ENCODE data around the gene HIC1. TPM values are rescaled to one million over a fixed set of nuclear protein-coding genes. Genes with fewer than 3 reads are reported as not detected.

The HIC1 gene
- polyA plus RNA-seq, 3 donors: 0.13 to 14.2 (median 0.30) TPM

DNA sequence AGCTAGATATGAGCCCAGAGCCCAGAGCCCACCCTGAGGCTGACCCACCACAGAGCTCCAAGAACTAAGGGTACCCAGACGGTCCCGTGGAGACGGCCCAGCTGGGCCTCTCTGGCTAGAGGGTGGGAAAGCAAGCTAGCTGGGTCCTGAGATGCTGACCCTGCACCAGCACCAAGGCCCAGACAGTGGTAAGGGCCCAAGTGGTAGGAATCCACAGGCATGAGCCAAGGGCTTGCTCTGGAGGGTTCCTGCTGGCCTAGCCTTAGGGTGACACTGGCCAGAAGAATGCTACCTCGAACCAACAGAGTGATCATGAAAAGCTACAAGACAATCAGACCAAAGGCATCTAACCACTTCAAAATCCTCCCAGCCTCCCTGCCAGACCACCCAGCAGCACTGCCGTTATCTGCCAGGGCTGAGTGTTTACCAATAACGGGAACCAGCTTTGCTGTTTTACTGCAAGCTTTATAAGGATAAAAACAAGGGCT is 13.2 kb downstream of the HIC1 start:
- TF ChIP-seq, protein P1, sequence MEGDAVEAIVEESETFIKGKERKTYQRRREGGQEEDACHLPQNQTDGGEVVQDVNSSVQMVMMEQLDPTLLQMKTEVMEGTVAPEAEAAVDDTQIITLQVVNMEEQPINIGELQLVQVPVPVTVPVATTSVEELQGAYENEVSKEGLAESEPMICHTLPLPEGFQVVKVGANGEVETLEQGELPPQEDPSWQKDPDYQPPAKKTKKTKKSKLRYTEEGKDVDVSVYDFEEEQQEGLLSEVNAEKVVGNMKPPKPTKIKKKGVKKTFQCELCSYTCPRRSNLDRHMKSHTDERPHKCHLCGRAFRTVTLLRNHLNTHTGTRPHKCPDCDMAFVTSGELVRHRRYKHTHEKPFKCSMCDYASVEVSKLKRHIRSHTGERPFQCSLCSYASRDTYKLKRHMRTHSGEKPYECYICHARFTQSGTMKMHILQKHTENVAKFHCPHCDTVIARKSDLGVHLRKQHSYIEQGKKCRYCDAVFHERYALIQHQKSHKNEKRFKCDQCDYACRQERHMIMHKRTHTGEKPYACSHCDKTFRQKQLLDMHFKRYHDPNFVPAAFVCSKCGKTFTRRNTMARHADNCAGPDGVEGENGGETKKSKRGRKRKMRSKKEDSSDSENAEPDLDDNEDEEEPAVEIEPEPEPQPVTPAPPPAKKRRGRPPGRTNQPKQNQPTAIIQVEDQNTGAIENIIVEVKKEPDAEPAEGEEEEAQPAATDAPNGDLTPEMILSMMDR (IDR thresholded peaks at IDR 0.05): no peak
- peaks cover 0 to 6% (median 2%) of the 10 kb centered on the region in 3 donors for H3K27me3 Mint-ChIP-seq (ENCODE audit: low read depth in 3 of 3)
- Histone ChIP-seq H3K9ac (ENCODE audit: insufficient read depth, low read length, poor library complexity, severe bottlenecking) (no peak overlapping the region), H3K9me3 (replicated peaks in 1 of 2; ENCODE audit: control insufficient read depth in 1 of 2, insufficient read depth in 1 of 2, low read length in 2 of 2) (no peaks in the 10 kb centered on the region), H3K79me2 (ENCODE audit: insufficient read depth, low read length) (no peaks in the 10 kb centered on the region), H3K4me1 (ENCODE audit: control insufficient read depth in 1 of 2, insufficient read depth in 2 of 2, low read length in 2 of 2) (peaks cover 15 to 26% of the 10 kb centered on the region in 2 donors), H3K36me3 (replicated peaks in 1 of 2; ENCODE audit: control insufficient read depth in 1 of 2, insufficient read depth in 2 of 2, low read length in 2 of 2) (peaks cover 13 to 57% of the 10 kb centered on the region in 2 donors), H3K4me3 (replicated peaks in 1 of 3; ENCODE audit: low read depth in 2 of 3, low read length in 3 of 3) (no peak overlapping the region), H3K27ac (ENCODE audit: low read depth in 1 of 2, low read length in 2 of 2) (no peak overlapping the region), H2AFZ (ENCODE audit: insufficient read depth, low read depth, low read length, poor library complexity, severe bottlenecking) (no peak overlapping the region), H4K20me1 (ENCODE audit: insufficient read depth, low read length) (no peaks in the 10 kb centered on the region), H3K4me2 (replicated peaks; ENCODE audit: extremely low read depth, low read length, poor library complexity, severe bottlenecking) (no peak overlapping the region), H3K27me3 (ENCODE audit: control insufficient read depth in 2 of 2, insufficient read depth in 2 of 2, low read length in 2 of 2) (no peaks in the 10 kb centered on the region)
- H3K9me3 Mint-ChIP-seq: peaks cover 0 to 4% (median 0%) of the 10 kb centered on the region in 7 donors
- peaks cover 82 to 84% of the 10 kb centered on the region in 2 donors for H3K36me3 Mint-ChIP-seq
- H3K27ac Mint-ChIP-seq: no peak overlapping the region
- no peak for DNase-seq
- WGBS (ENCODE audit: insufficient coverage): 100% methylated on average over 6 of the region's 6 CpGs
- H3K4me1 Mint-ChIP-seq: peaks cover 42% of the 10 kb centered on the region
- no peak overlapping the region for H3K4me3 Mint-ChIP-seq
- intact Hi-C loops (cut with micrococcal nuclease): no loop called here

DNA sequence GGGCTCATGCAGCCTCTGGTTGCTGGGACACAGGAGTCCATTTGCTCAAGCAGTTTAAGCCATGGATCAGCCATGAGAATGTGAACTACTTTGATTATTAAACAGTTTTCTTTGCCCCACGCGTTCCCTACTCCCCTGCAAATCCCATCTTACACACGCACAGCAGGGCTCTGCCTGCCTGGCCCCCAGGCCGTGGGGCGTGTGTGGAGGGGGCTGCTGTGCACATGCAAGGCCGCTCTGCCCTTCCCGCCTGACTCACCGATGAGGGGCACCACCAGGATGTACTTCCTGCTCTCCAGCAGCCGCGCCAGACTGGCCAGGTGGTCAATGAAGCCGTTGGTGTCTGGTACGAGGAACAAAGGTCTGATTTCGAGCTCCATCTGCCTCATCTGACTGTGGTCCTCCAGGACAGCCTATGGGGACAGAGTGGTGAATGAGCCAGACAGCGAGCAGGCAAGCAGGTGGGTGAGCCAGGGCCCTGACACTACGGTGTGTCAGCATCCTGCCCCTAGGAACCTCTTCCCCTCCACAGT is 13.7 kb downstream of the HIC1 start:
- Histone ChIP-seq H2AFZ (ENCODE audit: insufficient read depth, low read depth, low read length, poor library complexity, severe bottlenecking) (no peak overlapping the region), H3K9ac (ENCODE audit: insufficient read depth, low read length, poor library complexity, severe bottlenecking) (no peak overlapping the region), H4K20me1 (ENCODE audit: insufficient read depth, low read length) (no peaks in the 10 kb centered on the region), H3K36me3 (replicated peaks in 1 of 2; ENCODE audit: control insufficient read depth in 1 of 2, insufficient read depth in 2 of 2, low read length in 2 of 2) (peaks cover 13 to 52% of the 10 kb centered on the region in 2 donors), H3K4me2 (replicated peaks; ENCODE audit: extremely low read depth, low read length, poor library complexity, severe bottlenecking) (no peak overlapping the region), H3K4me3 (replicated peaks in 1 of 3; ENCODE audit: low read depth in 2 of 3, low read length in 3 of 3) (no peak overlapping the region), H3K79me2 (ENCODE audit: insufficient read depth, low read length) (no peaks in the 10 kb centered on the region), H3K27ac (ENCODE audit: low read depth in 1 of 2, low read length in 2 of 2) (no peak overlapping the region), H3K9me3 (replicated peaks in 1 of 2; ENCODE audit: control insufficient read depth in 1 of 2, insufficient read depth in 1 of 2, low read length in 2 of 2) (no peaks in the 10 kb centered on the region), H3K27me3 (ENCODE audit: control insufficient read depth in 2 of 2, insufficient read depth in 2 of 2, low read length in 2 of 2) (no peaks in the 10 kb centered on the region), H3K4me1 (ENCODE audit: control insufficient read depth in 1 of 2, insufficient read depth in 2 of 2, low read length in 2 of 2) (peaks cover 15 to 26% of the 10 kb centered on the region in 2 donors)
- H3K36me3 Mint-ChIP-seq: peaks cover 77 to 80% of the 10 kb centered on the region in 2 donors
- intact Hi-C loops (cut with micrococcal nuclease): no loop called here
- no peak overlapping the region for H3K4me3 Mint-ChIP-seq
- peaks cover 42% of the 10 kb centered on the region for H3K4me1 Mint-ChIP-seq
- no peak for DNase-seq
- H3K27me3 Mint-ChIP-seq (ENCODE audit: low read depth in 3 of 3): peaks cover 0 to 6% (median 2%) of the 10 kb centered on the region in 3 donors
- TF ChIP-seq, protein P1 (IDR thresholded peaks at IDR 0.05): no peak
- H3K9me3 Mint-ChIP-seq: peaks cover 0 to 4% (median 0%) of the 10 kb centered on the region in 7 donors
- 45% methylated on average over 12 of the region's 15 CpGs for WGBS (ENCODE audit: insufficient coverage)
- peak overlapping the region in 2 of 7 donors; percentile 42 to 56 for H3K27ac Mint-ChIP-seq
